Mononuclear cell (primary cell): ENCODE results near the gene GBP7. TPM values are rescaled to one million over a fixed set of nuclear protein-coding genes. Genes with fewer than 3 reads are reported as not detected.
"Not testable (repeated sequence)": the region's sequence is repeated elsewhere in the genome, so short reads cannot be mapped to it uniquely, and the experiment has no call there.

ENCODE experiments used
- H3K27me3 ChIP-seq: 2 replicates; pipeline ENCODE4 v1.6.0; 2011; ENCODE audit warnings: low read length, control low read depth; ENCODE audit not compliant: insufficient read depth
- H3K4me1 ChIP-seq: 2 replicates; pipeline ENCODE4 v1.5.1; 2011; ENCODE audit warnings: mild to moderate bottlenecking, low read length, control low read depth; ENCODE audit not compliant: insufficient read depth
- H3K4me3 ChIP-seq: 2 replicates; pipeline ENCODE4 v1.5.1; 2011; ENCODE audit warnings: mild to moderate bottlenecking, low read length, moderate library complexity
- H3K9me3 ChIP-seq: 2 replicates; pipeline ENCODE4 v1.5.1; 2011; ENCODE audit warnings: low read depth, mild to moderate bottlenecking, control low read depth, low read length
- total RNA-seq: library from RNA; depleted of rRNA; stranded (reverse); fragments of >200 nt; gene quantifications from one replicate; pipeline ENCODE4 v1.2.3, GENCODE V29; 2012

Gene GBP7
- total RNA-seq, 1 donor = not detected

DNA sequence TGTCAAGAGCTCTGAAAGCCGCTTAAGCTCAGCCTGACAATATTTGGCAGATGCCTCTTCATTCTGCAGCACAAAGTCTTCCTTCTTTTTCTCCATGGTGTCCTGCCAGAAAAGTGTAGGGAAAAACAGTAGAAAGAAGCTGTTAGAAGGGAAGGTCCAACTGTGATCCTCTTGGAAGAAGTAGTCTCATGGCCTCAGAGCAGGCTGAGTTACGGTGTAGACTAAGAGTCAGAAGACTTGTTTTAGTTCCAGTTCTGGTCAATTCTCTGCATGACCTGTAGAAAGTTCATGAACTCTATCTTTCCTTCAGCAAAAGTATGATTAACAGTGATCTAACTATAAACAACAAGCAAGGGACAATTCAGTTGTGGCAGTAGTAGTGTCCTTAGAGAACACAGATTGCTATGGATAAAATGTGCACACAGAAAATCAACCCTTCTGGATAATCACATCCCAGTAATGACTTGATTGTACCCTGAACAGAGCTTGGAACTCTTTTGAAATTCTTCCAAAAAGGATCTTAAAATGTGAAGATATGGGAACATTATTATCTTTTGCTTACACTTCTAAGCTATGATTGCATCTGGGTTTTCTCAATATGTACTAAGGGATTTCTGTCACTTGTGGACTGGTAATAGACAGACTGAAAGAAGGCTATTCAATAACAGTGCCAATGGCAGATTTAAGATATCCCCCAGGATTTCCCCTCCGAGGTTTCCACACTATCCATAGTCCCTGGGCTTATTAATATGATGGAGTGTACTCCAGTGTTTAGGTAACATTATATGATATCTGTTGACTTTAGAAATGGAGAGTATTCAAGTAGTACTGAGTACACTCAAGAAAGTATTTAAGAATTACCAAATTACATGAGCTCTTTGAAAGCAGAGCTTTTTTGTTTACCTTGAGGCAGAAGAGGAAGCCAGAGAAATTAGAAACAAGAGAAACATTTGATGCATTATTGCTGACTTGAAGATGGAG lies 27.8 kb downstream of the GBP7 start:
- H3K4me1 ChIP-seq = no peaks in the 10 kb centered on the region
- H3K9me3 ChIP-seq = no peaks in the 10 kb centered on the region
- no peak overlapping the region for H3K4me3 ChIP-seq
- no peaks in the 10 kb centered on the region for H3K27me3 ChIP-seq

DNA sequence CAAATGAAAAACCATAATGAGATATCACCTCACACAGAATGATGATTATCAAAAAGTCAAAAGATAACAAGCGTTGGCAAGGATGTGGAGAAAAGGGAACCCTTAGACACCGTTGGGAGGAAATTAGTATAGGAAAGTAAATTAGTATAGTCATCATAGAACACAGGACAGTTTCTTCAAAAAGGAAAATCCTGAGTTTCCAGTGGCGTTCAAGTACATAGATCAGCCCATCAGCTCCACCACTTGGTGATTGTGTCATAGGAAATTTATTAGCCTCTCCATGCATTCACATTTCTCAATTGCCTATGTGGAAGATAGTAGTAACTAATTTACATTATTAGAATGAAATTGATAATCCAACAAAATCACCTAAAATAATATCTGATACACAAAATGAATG lies 29.1 kb downstream of the GBP7 start:
- Histone ChIP-seq H3K4me3 (no peak overlapping the region), H3K27me3 (no peaks in the 10 kb centered on the region), H3K4me1 (no peaks in the 10 kb centered on the region), H3K9me3 (no peaks in the 10 kb centered on the region)

DNA sequence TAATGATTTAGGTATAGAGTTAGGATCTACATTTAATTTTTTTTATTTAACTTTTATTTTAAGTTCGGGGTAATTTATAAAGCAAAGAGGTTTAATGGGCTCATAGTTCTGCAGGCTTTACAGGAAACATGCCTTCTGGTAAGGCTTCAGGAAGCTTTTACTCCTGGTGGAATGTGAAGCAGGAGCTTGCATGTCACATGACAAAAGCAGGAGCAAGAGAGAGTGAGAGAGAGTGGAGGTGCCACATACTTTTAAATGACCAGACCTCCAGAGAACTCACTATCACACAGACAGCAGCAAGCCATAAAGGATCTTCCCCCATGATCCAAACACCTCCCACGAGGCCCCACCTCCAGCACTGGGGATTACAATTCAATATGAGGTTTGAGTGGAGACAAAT lies 32.3 kb downstream of the GBP7 start:
- H3K27me3 ChIP-seq = no peaks in the 10 kb centered on the region
- no peaks in the 10 kb centered on the region for H3K4me1 ChIP-seq
- no peaks in the 10 kb centered on the region for H3K9me3 ChIP-seq
- no peak overlapping the region for H3K4me3 ChIP-seq

DNA sequence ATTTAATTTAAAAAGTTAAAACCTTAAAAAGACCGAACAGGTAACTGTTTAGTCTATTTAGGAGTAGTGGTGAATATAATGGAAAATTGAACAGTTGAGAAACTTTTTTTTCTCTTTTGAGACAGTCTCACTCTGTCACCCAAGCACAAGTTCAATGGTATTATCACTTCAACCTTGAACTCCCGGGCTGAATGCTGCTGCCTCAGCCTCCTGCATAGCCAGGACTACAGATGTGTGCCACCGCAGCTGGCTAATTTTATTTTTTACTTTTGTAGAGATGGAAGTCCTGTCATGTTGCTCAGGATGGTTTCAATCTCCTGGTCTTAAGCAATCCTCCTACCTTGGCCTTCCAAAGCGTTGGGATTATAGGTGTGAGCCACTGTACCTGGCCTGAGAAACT lies 33.6 kb downstream of the GBP7 start:
- Histone ChIP-seq H3K27me3 (no peaks in the 10 kb centered on the region), H3K4me1 (no peaks in the 10 kb centered on the region), H3K4me3 (no peak overlapping the region), H3K9me3 (no peaks in the 10 kb centered on the region)

DNA sequence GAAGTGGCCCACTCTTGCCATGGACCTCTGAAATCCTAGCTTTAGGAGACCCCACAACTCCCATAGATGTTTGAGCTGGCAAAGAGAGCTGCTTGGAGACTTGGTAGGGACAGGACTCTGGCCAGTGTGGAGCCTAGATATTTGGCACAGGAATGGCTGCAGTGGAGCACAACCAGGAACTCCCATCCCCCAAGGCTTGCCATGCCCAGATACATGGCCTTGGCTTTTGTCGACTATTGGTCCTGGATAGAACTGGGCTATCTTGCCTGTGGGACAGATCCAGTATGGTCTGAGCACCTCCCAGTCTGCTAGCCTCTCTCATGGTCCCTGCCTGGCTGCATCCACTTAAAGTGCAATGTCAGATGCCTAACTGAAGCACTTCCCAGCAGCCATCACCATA lies 42.1 kb downstream of the GBP7 start:
- H3K9me3 ChIP-seq = no peaks in the 10 kb centered on the region

DNA sequence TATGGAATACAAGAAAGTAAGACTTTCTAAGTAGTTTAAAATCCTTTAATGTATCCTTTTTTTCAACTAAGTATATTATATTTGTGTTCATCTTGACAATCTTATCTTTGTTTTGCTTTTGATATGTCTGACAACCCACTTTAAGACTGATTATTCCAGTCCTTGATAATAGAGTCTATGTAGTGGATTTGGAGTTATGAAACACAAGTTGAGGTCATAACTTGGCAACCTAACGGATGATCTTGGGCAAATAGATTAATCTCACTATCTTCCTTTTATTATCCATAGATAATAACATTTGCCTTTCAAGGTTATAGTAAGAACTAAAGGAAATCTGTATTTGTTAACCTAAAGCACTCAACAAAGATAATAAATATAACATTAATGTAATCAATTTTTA lies 45.1 kb downstream of the GBP7 start:
- H3K9me3 ChIP-seq = no peaks in the 10 kb centered on the region
- H3K27me3 ChIP-seq = no peaks in the 10 kb centered on the region
- H3K4me1 ChIP-seq = peaks cover 35% of the 10 kb centered on the region
- no peak overlapping the region for H3K4me3 ChIP-seq

More for the DNA sequence above, 42.1 kb downstream of the GBP7 start:
- Histone ChIP-seq H3K4me1 (peaks cover 16% of the 10 kb centered on the region), H3K4me3 (no peak overlapping the region), H3K27me3 (no peaks in the 10 kb centered on the region)

DNA sequence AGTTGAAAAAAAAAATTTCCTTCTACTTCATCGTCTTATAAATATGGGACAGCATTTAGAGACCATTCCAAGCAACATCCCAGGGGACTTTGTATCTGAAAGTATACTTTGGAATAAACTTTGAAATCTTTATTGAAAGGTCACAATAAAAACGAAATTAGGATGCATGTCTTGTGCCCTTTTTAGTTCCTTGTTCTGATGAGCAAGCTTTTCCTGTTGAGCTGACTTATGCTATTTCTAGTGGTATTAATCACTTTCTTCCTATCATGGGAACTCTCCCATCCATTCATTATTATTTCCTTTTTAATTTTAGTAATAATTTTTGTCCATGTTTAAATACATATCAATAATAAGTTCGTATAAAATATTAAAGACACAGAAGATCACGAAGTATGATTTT lies 45.9 kb downstream of the GBP7 start:
- Histone ChIP-seq H3K4me1 (peaks cover 35% of the 10 kb centered on the region), H3K4me3 (no peak overlapping the region), H3K27me3 (no peaks in the 10 kb centered on the region), H3K9me3 (no peaks in the 10 kb centered on the region)

DNA sequence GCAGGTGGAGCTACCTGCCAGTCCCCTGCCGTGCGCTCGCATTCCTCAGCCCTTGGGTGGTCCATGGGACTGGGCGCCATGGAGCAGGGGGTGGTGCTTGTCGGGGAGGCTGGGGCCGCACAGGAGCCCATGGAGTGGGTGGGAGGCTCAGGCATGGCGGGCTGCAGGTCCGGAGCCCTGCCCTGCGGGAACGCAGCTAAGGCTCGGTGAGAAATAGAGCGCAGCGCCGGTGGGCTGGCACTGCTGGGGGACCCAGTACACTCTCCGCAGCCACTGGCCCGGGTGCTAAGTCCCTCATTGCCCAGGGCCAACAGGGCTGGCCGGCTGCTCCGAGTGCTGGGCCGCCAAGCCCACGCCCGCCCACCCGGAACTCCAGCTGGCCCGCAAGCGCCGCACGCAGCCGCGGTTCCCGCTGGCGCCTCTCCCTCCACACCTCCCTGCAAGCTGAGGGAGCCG lies 47.8 kb downstream of the GBP7 start:
- H3K4me3 ChIP-seq, H3K27me3 ChIP-seq, H3K9me3 ChIP-seq: not testable (repeated sequence)
- peaks cover 43% of the 10 kb centered on the region for H3K4me1 ChIP-seq

DNA sequence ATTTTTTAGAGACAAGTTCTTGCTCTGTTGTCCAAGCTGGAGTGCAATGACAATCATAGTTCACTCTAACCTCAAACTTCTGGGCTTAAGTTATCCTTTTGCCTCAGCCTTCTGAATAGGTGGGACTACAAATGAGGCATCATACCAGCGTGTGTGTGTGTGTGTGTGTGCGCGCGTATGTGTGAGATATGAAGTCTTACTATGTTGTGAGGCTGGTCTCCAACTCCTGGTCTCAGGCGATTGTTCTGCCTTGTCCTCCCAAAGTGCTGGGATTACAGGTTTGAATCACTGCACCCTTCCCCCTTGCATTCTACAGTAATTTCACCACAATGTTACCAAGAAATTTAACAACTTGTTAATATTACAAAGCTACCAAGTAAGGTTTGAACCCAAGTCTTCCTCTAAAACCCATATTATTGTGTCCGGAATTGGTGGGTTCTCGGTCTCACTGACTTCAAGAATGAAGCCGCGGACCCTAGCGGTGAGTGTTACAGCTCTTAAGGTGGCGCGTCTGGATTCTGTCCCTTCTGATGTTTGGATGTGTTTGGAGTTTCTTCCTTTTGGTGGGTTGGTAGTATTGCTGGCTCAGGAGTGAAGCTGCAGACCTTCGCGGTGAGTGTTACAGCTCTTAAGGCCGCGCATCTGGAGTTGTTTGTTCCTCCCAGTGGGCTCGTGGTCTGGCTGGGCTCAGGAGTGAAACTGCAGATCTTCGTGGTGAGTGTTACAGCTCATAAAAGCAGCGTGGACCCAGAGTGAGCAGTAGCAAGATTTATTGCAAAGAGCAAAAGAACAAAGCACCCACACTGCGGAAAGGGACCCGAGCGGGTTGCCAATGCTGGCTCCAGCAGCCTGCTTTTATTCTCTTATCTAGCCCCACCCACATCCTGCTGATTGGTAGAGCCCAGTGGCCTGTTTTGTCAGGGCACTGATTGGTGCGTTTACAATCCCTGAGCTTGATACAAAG lies 48.9 kb downstream of the GBP7 start:
- H3K27me3 ChIP-seq, H3K9me3 ChIP-seq: not testable (repeated sequence)
- Histone ChIP-seq H3K4me1 (peaks cover 46% of the 10 kb centered on the region), H3K4me3 (peak overlapping the region; percentile 65)

DNA sequence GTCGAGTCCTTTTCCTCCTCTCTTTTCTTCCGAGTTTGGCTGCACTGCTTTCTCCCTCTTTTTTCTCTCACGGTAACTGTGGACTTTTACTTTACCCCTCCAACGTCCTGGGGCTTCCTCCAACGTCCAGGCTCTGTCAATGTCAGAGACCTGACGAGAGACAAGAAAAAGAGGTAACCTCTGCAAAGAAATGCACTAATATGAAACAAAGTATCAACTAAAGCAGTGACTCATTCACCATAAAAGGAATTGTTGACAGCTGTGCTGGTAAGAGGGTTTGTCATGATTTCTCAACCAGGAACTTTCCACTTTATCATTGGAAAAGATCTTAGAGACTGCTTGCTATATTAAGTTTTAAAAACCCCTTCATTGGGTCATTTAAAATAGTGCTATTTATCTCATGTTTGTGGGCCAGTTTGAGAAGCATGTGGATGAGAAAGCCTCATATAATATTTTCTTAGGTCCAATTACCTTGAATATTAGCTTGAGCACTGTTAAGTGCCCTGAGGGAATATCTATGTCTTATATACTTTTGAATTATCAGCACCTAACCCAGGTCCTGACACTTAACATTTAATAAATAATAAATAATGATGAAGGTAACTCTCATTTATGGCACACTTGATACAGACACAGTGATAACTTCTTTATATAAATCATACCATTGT lies 49.8 kb downstream of the GBP7 start, which contains the start of gene GBP2:
Gene GBP2, minus strand, starts transcription at position 202 of the 668 bp plus-strand sequence. CDS start 4,148 bp downstream, outside the sequence.
- H3K4me1 ChIP-seq = peaks cover 49% of the 10 kb centered on the region
- H3K27me3 ChIP-seq = no peaks in the 10 kb centered on the region
- no peaks in the 10 kb centered on the region for H3K9me3 ChIP-seq
- H3K4me3 ChIP-seq = peak within 1 kb of the TSS; percentile 65

DNA sequence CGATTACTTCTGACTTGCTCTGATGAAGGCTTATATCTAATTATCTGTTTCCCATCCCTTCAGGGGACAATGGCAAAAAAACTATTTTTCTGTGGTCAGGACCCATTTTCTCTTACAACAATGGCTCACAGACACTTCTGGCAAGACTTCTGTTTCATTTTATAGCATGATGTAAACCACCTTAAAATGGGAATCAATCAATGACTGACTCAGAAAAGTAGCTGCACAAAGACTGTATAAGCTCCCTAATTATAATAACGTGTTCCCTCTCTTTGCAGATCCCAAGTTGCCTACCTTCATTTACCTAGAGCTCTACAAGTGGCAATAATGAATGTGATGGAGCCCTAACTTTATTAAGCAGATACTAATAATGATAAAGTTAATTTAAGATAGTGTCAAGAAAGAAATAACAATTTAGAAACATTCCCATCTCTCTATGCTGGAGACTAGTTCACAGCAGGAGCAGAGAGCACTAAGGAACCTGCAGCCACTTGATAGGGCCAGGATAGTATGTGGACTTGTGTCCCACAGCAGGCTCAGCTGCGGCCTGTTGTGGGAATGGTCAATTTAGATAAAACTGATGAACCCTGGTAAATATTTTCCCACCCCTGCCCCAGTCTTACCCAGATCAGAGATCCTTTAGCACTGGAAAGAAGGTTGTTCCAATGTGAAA lies 50.4 kb downstream of the GBP7 start:
- no peaks in the 10 kb centered on the region for H3K27me3 ChIP-seq
- H3K9me3 ChIP-seq = no peaks in the 10 kb centered on the region
- H3K4me1 ChIP-seq = peaks cover 49% of the 10 kb centered on the region
- peak overlapping the region; percentile 65 for H3K4me3 ChIP-seq

DNA sequence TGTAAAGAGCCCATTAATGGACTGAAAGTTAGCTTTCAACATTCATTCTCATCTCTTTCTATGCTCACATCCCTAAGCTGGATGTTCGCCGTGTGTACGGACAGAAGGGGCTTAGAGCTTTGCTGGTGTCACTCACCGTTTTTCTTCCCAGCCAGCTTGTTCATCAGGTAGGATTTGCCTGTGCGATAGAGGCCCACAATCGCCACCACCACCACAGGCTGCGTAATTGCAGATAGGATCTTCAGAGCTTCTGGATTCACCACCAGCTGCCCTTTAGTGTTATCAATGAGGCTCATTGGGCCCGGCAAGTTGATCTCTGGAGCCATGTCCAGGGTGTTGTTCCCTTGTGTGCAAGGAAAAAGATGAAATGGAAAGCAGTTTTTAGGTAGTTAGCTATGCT lies 54.2 kb downstream of the GBP7 start:
- Histone ChIP-seq H3K27me3 (no peaks in the 10 kb centered on the region), H3K9me3 (no peaks in the 10 kb centered on the region), H3K4me3 (no peak overlapping the region), H3K4me1 (peaks cover 18% of the 10 kb centered on the region)

DNA sequence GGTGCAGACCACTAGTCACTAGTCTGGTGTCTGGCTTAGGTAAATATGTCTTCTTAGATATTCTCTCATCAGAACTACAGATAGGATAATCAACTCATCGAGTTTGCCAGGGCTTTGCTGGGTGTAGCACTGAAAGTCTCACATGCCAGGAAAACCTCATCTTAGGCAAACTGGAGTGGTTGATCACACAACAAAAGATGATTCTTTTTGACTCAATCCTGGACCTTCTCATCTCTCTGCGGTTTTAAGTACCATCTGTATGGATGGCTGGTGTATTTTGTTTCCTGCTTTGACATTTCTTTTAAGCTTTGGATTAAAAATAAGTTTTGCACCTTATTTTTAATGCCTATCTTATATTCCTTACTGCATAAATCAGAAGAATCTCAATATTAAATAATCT lies 61.1 kb downstream of the GBP7 start:
- Histone ChIP-seq H3K4me1 (no peaks in the 10 kb centered on the region), H3K27me3 (no peaks in the 10 kb centered on the region), H3K4me3 (no peak overlapping the region), H3K9me3 (no peaks in the 10 kb centered on the region)
